GM12878 (cell line): Measurements from ENCODE around the gene EP400. TPM values are rescaled to one million over a fixed set of nuclear protein-coding genes. Genes with fewer than 3 reads are reported as not detected.
"Not testable (repeated sequence)": the region's sequence is repeated elsewhere in the genome, so short reads cannot be mapped to it uniquely, and the experiment has no call there.

ENCODE experiments used
- ATAC-seq: fragments of 200-7000 bp; cut with Tn5 transposase; 3 replicates; pipeline ENCODE4 v1.9.1; 2020; ENCODE audit warnings: mild to moderate bottlenecking, moderate library complexity
- BruUV-seq: library from RNA; stranded (reverse); fragments of 400-500 nt; replicated peaks from 2 replicates; lab custom pipeline; 2021; lab: Mats Ljungman, UMichigan
- CTCF ChIA-PET: fragments of 300-600 bp; sonication (Branson Sonifier 250); formaldehyde crosslinking; extraction: SDS; loops from one replicate; lab custom pipeline; 2021; ENCODE audit warnings: inconsistent platforms; lab: Yijun Ruan, JAX
- POLR2A ChIA-PET: fragments of 350-600 bp; formaldehyde crosslinking; extraction: SDS; loops from one replicate; lab custom pipeline; 2021; ENCODE audit warnings: inconsistent platforms; lab: Charles Lee
- RAD21 ChIA-PET: fragments of 300-600 bp; sonication (Branson Sonifier 250); formaldehyde crosslinking; loops from one replicate; lab custom pipeline; 2023; ENCODE audit warnings: antibody characterized with exemption; ENCODE audit not compliant: unreplicated experiment; lab: Charles Lee
- SMC1A ChIA-PET: fragments of 300-600 bp; sonication (Branson Sonifier 250); formaldehyde crosslinking; loops from one replicate; lab custom pipeline; 2023; ENCODE audit not compliant: unreplicated experiment, uncharacterized antibody; lab: Charles Lee
- DNase-seq: peaks from one replicate; pipeline ENCODE4 v3.0.0-alpha.2; 2011; ENCODE audit warnings: low read depth, low spot score
- FAIRE-seq: peaks from 3 replicates; lab custom pipeline; 2011; peaks lifted over from hg19 to GRCh38; lab: Jason Lieb, UNC
- H2AFZ ChIP-seq: 2 replicates; pipeline ENCODE4 v1.6.0; 2011; ENCODE audit warnings: low read depth, low read length, control low read depth; ENCODE audit not compliant: control insufficient read depth
- H3K27ac ChIP-seq: 2 replicates; pipeline ENCODE4 v1.5.1; 2011; ENCODE audit warnings: control low read depth; ENCODE audit not compliant: control insufficient read depth, insufficient read depth
- H3K27me3 ChIP-seq, 2 experiments: replicated peaks in 1 of 2; 2 replicates each; pipeline versions ENCODE4 v1.6.0 to v1.6.1; 2011; ENCODE audit warnings: low read length in 1 of 2; ENCODE audit not compliant: control insufficient read depth in 2 of 2, insufficient read depth in 2 of 2
- H3K36me3 ChIP-seq, 2 experiments: 2 replicates each; pipeline ENCODE4 v1.5.1; 2011; ENCODE audit warnings: low read length in 1 of 2; ENCODE audit not compliant: control insufficient read depth in 2 of 2, insufficient read depth in 2 of 2
- H3K4me1 ChIP-seq: 2 replicates; pipeline ENCODE4 v1.6.1; 2011; ENCODE audit warnings: mild to moderate bottlenecking, low read length, moderate library complexity, mixed read lengths; ENCODE audit not compliant: control insufficient read depth, insufficient read depth
- H3K4me2 ChIP-seq: 2 replicates; pipeline ENCODE4 v1.6.0; 2011; ENCODE audit warnings: control low read depth; ENCODE audit not compliant: control insufficient read depth, insufficient read depth
- H3K4me3 ChIP-seq: fragments of 200-600 bp; sonication (generic); 2 replicates; pipeline ENCODE4 v1.5.1; 2016
- H3K79me2 ChIP-seq: 2 replicates; pipeline ENCODE4 v1.6.0; 2011; ENCODE audit warnings: low read length; ENCODE audit not compliant: control insufficient read depth, insufficient read depth
- H3K9ac ChIP-seq: 2 replicates; pipeline ENCODE4 v1.8.0; 2011; ENCODE audit warnings: low read length, control low read depth, mixed read lengths; ENCODE audit not compliant: control insufficient read depth, insufficient read depth
- H3K9me3 ChIP-seq: replicated peaks from 3 replicates; pipeline ENCODE4 v1.5.1; 2011; ENCODE audit warnings: mild to moderate bottlenecking, low read length; ENCODE audit not compliant: control insufficient read depth, insufficient read depth
- H4K20me1 ChIP-seq: 2 replicates; pipeline ENCODE4 v1.6.0; 2011; ENCODE audit not compliant: control insufficient read depth, insufficient read depth
- WGBS: methylation state at CpG from one replicate; pipeline ENCODE4 v1.1.6; 2016; ENCODE audit warnings: low lambda C conversion rate; ENCODE audit not compliant: insufficient replicate concordance, insufficient coverage; ENCODE audit errors: missing lambda C conversion rate; 5-methylcytosine and 5-hydroxymethylcytosine counted together
- in situ Hi-C: fragments of 300-500 bp; cut with MboI; formaldehyde crosslinking; loops from 9 replicates; pipeline ENCODE4 v1.14.3; 2018; ENCODE audit warnings: mixed read lengths
- intact Hi-C: fragments of 100-400 bp; cut with micrococcal nuclease; formaldehyde crosslinking; loops from one replicate; pipeline ENCODE4 v1.14.2; 2022; ENCODE audit not compliant: unreplicated experiment
- polyA plus RNA-seq, 11 experiments: library from polyadenylated mRNA; depleted of rRNA in 4 of 11; unstranded in 6 of 11; stranded (reverse) in 5 of 11; fragments of >200 nt; fragmentation: Nextera tagmentation in 4 of 11; fragmentation: Illumina TruSeq in 1 of 11; extraction: Ambion mirVana in 4 of 11; extraction: Trizol in 1 of 11; gene quantifications; 1 replicate in 1 of 11; 2 replicates in 10 of 11; pipeline versions ENCODE4 v1.2.1 to v1.2.3, GENCODE V29; 2011 to 2016; ENCODE audit warnings: inconsistent platforms in 2 of 11, missing spikeins in 2 of 11, low read depth in 1 of 11
- total RNA-seq, 4 experiments: library from RNA; depleted of rRNA in 3 of 4; stranded (reverse); fragments of >200 nt in 3 of 4; fragmentation: Illumina TruSeq in 1 of 4; extraction: Trizol in 1 of 4; gene quantifications; 2 replicates each; pipeline versions ENCODE4 v1.2.1 to v1.2.3, GENCODE V29; 2013 to 2021
- TF ChIP-seq, protein P1 (sequence below): IDR thresholded peaks from 2 replicates; pipeline ENCODE4 v1.6.1; 2012; ENCODE audit warnings: improper control_type of control experiment, low read depth, low read length; ENCODE audit not compliant: insufficient replicate concordance

EP400 gene
- total and polyA plus RNA-seq, 10 of the 15 experiments (the other 5 are each of a cell fraction or from before 2014, with no cell fraction given): 3.8 to 44.2 (median 8.4) TPM

DNA sequence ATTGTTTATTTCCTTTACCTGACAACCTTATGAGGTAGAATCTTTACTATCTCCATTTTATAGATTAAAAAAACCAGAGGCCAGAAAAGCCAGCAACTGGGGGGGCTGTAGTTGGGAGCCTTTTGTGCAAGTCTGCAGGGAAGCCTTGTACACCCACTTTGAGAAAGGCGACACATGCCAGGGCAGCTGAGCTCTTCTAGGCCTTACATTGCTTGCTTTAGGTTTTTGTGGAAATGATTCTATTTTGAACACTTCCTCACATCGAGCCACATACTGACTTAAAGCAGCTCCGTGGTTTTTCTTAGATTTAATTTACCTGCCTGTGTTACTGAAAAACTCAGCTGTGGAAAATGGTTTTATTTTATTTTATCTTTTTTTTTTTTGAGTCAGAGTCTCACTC, 34.6 kb downstream of the EP400 start (continued):
- TF ChIP-seq, protein P1, sequence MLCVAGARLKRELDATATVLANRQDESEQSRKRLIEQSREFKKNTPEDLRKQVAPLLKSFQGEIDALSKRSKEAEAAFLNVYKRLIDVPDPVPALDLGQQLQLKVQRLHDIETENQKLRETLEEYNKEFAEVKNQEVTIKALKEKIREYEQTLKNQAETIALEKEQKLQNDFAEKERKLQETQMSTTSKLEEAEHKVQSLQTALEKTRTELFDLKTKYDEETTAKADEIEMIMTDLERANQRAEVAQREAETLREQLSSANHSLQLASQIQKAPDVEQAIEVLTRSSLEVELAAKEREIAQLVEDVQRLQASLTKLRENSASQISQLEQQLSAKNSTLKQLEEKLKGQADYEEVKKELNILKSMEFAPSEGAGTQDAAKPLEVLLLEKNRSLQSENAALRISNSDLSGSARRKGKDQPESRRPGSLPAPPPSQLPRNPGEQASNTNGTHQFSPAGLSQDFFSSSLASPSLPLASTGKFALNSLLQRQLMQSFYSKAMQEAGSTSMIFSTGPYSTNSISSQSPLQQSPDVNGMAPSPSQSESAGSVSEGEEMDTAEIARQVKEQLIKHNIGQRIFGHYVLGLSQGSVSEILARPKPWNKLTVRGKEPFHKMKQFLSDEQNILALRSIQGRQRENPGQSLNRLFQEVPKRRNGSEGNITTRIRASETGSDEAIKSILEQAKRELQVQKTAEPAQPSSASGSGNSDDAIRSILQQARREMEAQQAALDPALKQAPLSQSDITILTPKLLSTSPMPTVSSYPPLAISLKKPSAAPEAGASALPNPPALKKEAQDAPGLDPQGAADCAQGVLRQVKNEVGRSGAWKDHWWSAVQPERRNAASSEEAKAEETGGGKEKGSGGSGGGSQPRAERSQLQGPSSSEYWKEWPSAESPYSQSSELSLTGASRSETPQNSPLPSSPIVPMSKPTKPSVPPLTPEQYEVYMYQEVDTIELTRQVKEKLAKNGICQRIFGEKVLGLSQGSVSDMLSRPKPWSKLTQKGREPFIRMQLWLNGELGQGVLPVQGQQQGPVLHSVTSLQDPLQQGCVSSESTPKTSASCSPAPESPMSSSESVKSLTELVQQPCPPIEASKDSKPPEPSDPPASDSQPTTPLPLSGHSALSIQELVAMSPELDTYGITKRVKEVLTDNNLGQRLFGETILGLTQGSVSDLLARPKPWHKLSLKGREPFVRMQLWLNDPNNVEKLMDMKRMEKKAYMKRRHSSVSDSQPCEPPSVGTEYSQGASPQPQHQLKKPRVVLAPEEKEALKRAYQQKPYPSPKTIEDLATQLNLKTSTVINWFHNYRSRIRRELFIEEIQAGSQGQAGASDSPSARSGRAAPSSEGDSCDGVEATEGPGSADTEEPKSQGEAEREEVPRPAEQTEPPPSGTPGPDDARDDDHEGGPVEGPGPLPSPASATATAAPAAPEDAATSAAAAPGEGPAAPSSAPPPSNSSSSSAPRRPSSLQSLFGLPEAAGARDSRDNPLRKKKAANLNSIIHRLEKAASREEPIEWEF: no peak

DNA sequence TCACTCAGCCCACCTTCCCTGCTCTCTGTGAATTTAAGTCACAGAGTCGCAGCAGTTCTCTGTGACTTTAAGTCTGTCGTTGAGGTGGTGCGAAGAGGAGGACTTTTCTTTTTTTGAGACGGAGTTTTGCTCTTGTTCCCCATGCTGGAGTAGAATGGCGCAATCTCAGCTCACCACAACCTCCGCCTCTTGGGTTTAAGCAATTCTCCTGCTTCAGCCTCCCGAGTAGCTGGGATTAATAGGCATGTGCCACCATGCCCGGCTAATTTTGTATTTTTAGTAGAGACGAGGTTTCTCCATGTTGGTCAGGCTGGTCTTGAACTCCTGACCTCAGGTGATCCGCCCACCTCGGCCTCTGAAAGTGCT, 35.8 kb downstream of the EP400 start:
- in situ Hi-C loops, FAIRE-seq, H3K79me2 ChIP-seq, H3K27ac ChIP-seq, SMC1A ChIA-PET, intact Hi-C loops, H3K4me1 ChIP-seq, CTCF ChIA-PET, RAD21 ChIA-PET, H3K4me3 ChIP-seq, DNase-seq, H3K4me2 ChIP-seq, H3K27me3 ChIP-seq, BruUV-seq, H3K9ac ChIP-seq, ATAC-seq, H4K20me1 ChIP-seq, H2AFZ ChIP-seq, H3K9me3 ChIP-seq, POLR2A ChIA-PET: not testable (repeated sequence)
- H3K36me3 ChIP-seq: peaks cover 29 to 32% of the 10 kb centered on the region in 2 experiments
- WGBS: 96% methylated on average over 11 of the region's 11 CpGs
